Measurements from ENCODE around the gene IST1.

GRCh38 chr16:71904239-71904638, 8.9 kb downstream of the IST1 start:
- TF ChIP-seq POLR2A (IDR thresholded peaks at IDR 0.05) = no peak
- TF ChIP-seq, protein P1, sequence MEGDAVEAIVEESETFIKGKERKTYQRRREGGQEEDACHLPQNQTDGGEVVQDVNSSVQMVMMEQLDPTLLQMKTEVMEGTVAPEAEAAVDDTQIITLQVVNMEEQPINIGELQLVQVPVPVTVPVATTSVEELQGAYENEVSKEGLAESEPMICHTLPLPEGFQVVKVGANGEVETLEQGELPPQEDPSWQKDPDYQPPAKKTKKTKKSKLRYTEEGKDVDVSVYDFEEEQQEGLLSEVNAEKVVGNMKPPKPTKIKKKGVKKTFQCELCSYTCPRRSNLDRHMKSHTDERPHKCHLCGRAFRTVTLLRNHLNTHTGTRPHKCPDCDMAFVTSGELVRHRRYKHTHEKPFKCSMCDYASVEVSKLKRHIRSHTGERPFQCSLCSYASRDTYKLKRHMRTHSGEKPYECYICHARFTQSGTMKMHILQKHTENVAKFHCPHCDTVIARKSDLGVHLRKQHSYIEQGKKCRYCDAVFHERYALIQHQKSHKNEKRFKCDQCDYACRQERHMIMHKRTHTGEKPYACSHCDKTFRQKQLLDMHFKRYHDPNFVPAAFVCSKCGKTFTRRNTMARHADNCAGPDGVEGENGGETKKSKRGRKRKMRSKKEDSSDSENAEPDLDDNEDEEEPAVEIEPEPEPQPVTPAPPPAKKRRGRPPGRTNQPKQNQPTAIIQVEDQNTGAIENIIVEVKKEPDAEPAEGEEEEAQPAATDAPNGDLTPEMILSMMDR (IDR thresholded peaks at IDR 0.05) = no peak
